HFF-Myc (cell line): ENCODE measurements around the gene TNK1.

ENCODE experiments used
- DNase-seq: peaks from one replicate; pipeline ENCODE4 v3.0.0-alpha.2; 2011; ENCODE audit warnings: low read depth; ENCODE audit errors: extremely low read depth
- H3K4me3 ChIP-seq: replicated peaks from 2 replicates; pipeline ENCODE4 v1.5.1; 2011; ENCODE audit warnings: low read depth, mild to moderate bottlenecking, control low read depth, low read length
- CTCF ChIP-seq: IDR thresholded peaks from 2 replicates; pipeline ENCODE4 v1.5.1; 2012; ENCODE audit warnings: mild to moderate bottlenecking, low read depth, low read length, control low read depth; ENCODE audit errors: missing control alignments

The TNK1 gene

GRCh38 chr17:7383742-7384488, 3.0 kb downstream of the TNK1 start:
- no peak for TF ChIP-seq CTCF
- H3K4me3 ChIP-seq, result peak overlapping the region; percentile 40
- DNase-seq, result no peak

- H3K4me3 ChIP-seq, result peak overlapping the region; percentile 40
- TF ChIP-seq CTCF, result no peak
- no peak for DNase-seq
These were observed 3.7 kb downstream of the TNK1 start for GRCh38 chr17:7384489-7385081.

- H3K4me3 ChIP-seq, result no peak overlapping the region
- DNase-seq, result no peak
- no peak for TF ChIP-seq CTCF
These were observed 8.0 kb downstream of the TNK1 start for GRCh38 chr17:7388856-7389255.

- no peak for DNase-seq
These were observed 9.3 kb downstream of the TNK1 start for GRCh38 chr17:7389924-7390910.

GRCh38 chr17:7391307-7391706, 10.4 kb downstream of the TNK1 start:
- no peak for TF ChIP-seq CTCF
- DNase-seq, result no peak
- H3K4me3 ChIP-seq, result no peak overlapping the region

More at GRCh38 chr17:7389924-7390910, 9.3 kb downstream of the TNK1 start:
- no peak overlapping the region for H3K4me3 ChIP-seq
- TF ChIP-seq CTCF, result no peak

- DNase-seq, result no peak
- TF ChIP-seq CTCF, result no peak
- peak overlapping the region; percentile 81 for H3K4me3 ChIP-seq
These were observed 12.1 kb downstream of the TNK1 start for GRCh38 chr17:7392696-7393612.
